B cell (primary cell): ENCODE data around the gene RNU11. TPM values are rescaled to one million over a fixed set of nuclear protein-coding genes. Genes with fewer than 3 reads are reported as not detected.

Experiments
- ATAC-seq: fragments of 200-7000 bp; cut with Tn5 transposase; one replicate; pipeline ENCODE4 v1.10.0; 2021; ENCODE audit warnings: low read depth, mild to moderate bottlenecking, moderate number of reproducible peaks, moderate library complexity
- CTCF ChIA-PET: fragments of 350-600 bp; sonication (Branson Sonifier 250); formaldehyde crosslinking; loops from one replicate; lab custom pipeline; 2021; ENCODE audit warnings: antibody characterized with exemption, inconsistent platforms; lab: Charles Lee
- POLR2A ChIA-PET: fragments of 350-600 bp; sonication (Branson Sonifier 250); formaldehyde crosslinking; loops from one replicate; lab custom pipeline; 2021; ENCODE audit warnings: antibody characterized with exemption; lab: Charles Lee
- DNase-seq: peaks from one replicate; pipeline ENCODE4 v3.0.0; 2013
- H2AFZ ChIP-seq: 2 replicates; pipeline ENCODE4 v1.6.1; 2012; ENCODE audit warnings: mild to moderate bottlenecking, low read depth, low read length; ENCODE audit not compliant: insufficient read depth, poor library complexity, severe bottlenecking
- H3K27ac ChIP-seq, 2 donors: 1 replicate in 1 of 2; 2 replicates in 1 of 2; pipeline ENCODE4 v1.5.1; 2012 to 2013; ENCODE audit warnings: low read length in 2 of 2, mild to moderate bottlenecking in 2 of 2, moderate library complexity in 1 of 2
- H3K27me3 ChIP-seq, 4 experiments: fragments of 200-600 bp in 1 of 4; sonication (generic) in 1 of 4; replicated peaks in 1 of 4; 1 replicate in 2 of 4; 2 replicates in 2 of 4; pipeline versions ENCODE4 v1.6.1 to v1.7.0; 2013 to 2016; ENCODE audit warnings: low read length in 3 of 4, mild to moderate bottlenecking in 2 of 4, mixed read lengths in 1 of 4, moderate library complexity in 1 of 4; ENCODE audit not compliant: insufficient read depth in 4 of 4, control insufficient read depth in 3 of 4; ENCODE audit errors: control extremely low read depth in 1 of 4
- H3K36me3 ChIP-seq, 2 experiments: replicated peaks in 1 of 2; 1 replicate in 1 of 2; 2 replicates in 1 of 2; pipeline versions ENCODE4 v1.6.1 to v1.7.1; 2013; ENCODE audit warnings: low read length in 1 of 2; ENCODE audit not compliant: insufficient read depth in 2 of 2, control insufficient read depth in 1 of 2; ENCODE audit errors: control extremely low read depth in 1 of 2, extremely low read depth in 1 of 2
- H3K4me1 ChIP-seq, 2 donors: fragments of 200-600 bp in 1 of 2; sonication (generic) in 1 of 2; 1 replicate in 1 of 2; 2 replicates in 1 of 2; pipeline versions ENCODE4 v1.5.1 to v1.6.1; 2013 to 2017; ENCODE audit warnings: low read length in 2 of 2; ENCODE audit not compliant: control insufficient read depth in 2 of 2, insufficient read depth in 2 of 2
- H3K4me2 ChIP-seq: replicated peaks from 2 replicates; pipeline ENCODE3; 2012; ENCODE audit warnings: mild to moderate bottlenecking, low read depth, low read length; ENCODE audit not compliant: poor library complexity, severe bottlenecking
- H3K4me3 ChIP-seq, 5 experiments: fragments of 200-600 bp in 1 of 5; sonication (generic) in 1 of 5; 1 replicate in 3 of 5; 2 replicates in 2 of 5; pipeline versions ENCODE4 v1.5.1 to v1.7.0; 2011 to 2016; ENCODE audit warnings: low read length in 4 of 5, mild to moderate bottlenecking in 4 of 5, low read depth in 2 of 5, control low read depth in 1 of 5, moderate library complexity in 1 of 5; ENCODE audit not compliant: insufficient read depth in 1 of 5; ENCODE audit errors: control extremely low read depth in 1 of 5, extremely low read depth in 1 of 5
- H3K79me2 ChIP-seq: fragments of 200-600 bp; sonication (generic); one replicate; pipeline ENCODE4 v1.6.0; 2016; ENCODE audit warnings: low read length; ENCODE audit not compliant: control insufficient read depth, insufficient read depth
- H3K9ac ChIP-seq: fragments of 200-600 bp; sonication (generic); 2 replicates; pipeline ENCODE4 v1.6.1; 2017; ENCODE audit warnings: mild to moderate bottlenecking, low read length, moderate library complexity
- H3K9me3 ChIP-seq, 3 donors: one replicate each; pipeline versions ENCODE4 v1.6.1 to v1.7.1; 2013; ENCODE audit warnings: low read length in 2 of 3; ENCODE audit not compliant: control insufficient read depth in 2 of 3, insufficient read depth in 1 of 3; ENCODE audit errors: control extremely low read depth in 1 of 3
- H4K20me1 ChIP-seq: 2 replicates; pipeline ENCODE4 v1.6.0; 2012; ENCODE audit warnings: mild to moderate bottlenecking, low read length; ENCODE audit not compliant: insufficient read depth, control insufficient read depth, poor library complexity, severe bottlenecking
- H3K27ac Mint-ChIP-seq: one replicate; pipeline ENCODE4 v1.8.0; 2021; ENCODE audit warnings: mixed read lengths
- H3K27me3 Mint-ChIP-seq: one replicate; pipeline ENCODE4 v1.8.0; 2021; ENCODE audit warnings: mixed read lengths
- H3K4me1 Mint-ChIP-seq: one replicate; pipeline ENCODE4 v1.8.0; 2021; ENCODE audit warnings: mixed read lengths
- H3K4me3 Mint-ChIP-seq: one replicate; pipeline ENCODE4 v1.8.0; 2021; ENCODE audit warnings: mixed read lengths
- H3K9me3 Mint-ChIP-seq: one replicate; pipeline ENCODE4 v1.8.0; 2022; ENCODE audit warnings: mixed read lengths; ENCODE audit not compliant: insufficient read depth
- CTCF ChIP-seq: fragments of 200-600 bp; IDR thresholded peaks from one replicate; pipeline ENCODE4 v1.8.0; 2022; ENCODE audit warnings: antibody characterized with exemption, mild to moderate bottlenecking
- EZH2 ChIP-seq: IDR thresholded peaks from 2 replicates; pipeline ENCODE4 v1.6.1; 2012; ENCODE audit warnings: borderline replicate concordance, low read depth, mild to moderate bottlenecking, moderate library complexity, low read length; ENCODE audit not compliant: insufficient read depth, poor library complexity, severe bottlenecking
- WGBS: methylation state at CpG from one replicate; pipeline ENCODE4 v1.1.5; 2013; ENCODE audit warnings: missing lambda C conversion rate; ENCODE audit not compliant: insufficient coverage; 5-methylcytosine and 5-hydroxymethylcytosine counted together
- intact Hi-C: fragments of 100-400 bp; cut with micrococcal nuclease; formaldehyde crosslinking; loops from one replicate; pipeline ENCODE4 v1.10.0; 2022
- polyA plus RNA-seq: library from polyadenylated mRNA; depleted of rRNA; stranded (reverse); fragments of >200 nt; gene quantifications from 2 replicates; pipeline ENCODE4 v1.2.3, GENCODE V29; 2012
- total RNA-seq, 2 donors: library from RNA; stranded (reverse); fragments of 120-200 nt in 1 of 2; gene quantifications; 1 replicate in 1 of 2; 2 replicates in 1 of 2; pipeline versions ENCODE4 v1.2.3 to v1.2.4, GENCODE V29; 2013 to 2022

The RNU11 gene
- total and polyA plus RNA-seq, 2 donors (not counting 1 experiment from before 2014, with no cell fraction given) = not detected

- Histone ChIP-seq H3K36me3 (no peaks in the 10 kb centered on the region), H3K9ac (no peak overlapping the region), H3K27ac (no peak overlapping the region), H2AFZ (no peak overlapping the region), H3K9me3 (no peaks in the 10 kb centered on the region), H4K20me1 (peaks cover 25% of the 10 kb centered on the region), H3K79me2 (peaks cover 91% of the 10 kb centered on the region), H3K27me3 (no peaks in the 10 kb centered on the region), H3K4me1 (no peaks in the 10 kb centered on the region), H3K4me2 (no peak overlapping the region), H3K4me3 (no peak overlapping the region)
- no peak for TF ChIP-seq CTCF
- TF ChIP-seq EZH2 = no peak
- ATAC-seq = no peak
- Mint-ChIP-seq H3K4me3 (no peak overlapping the region), H3K4me1 (peaks cover 6% of the 10 kb centered on the region), H3K27me3 (no peaks in the 10 kb centered on the region), H3K27ac (no peak overlapping the region), H3K9me3 (no peaks in the 10 kb centered on the region)
- ChIA-PET POLR2A (interaction anchor here (0.6 kb wide), 1 partner anchor 832 kb away, joined by 6 read pairs; no protein-coding TSS in a partner anchor), CTCF (interaction anchor here (0.7 kb wide), 1 partner anchor 60 kb away, joined by 3 read pairs; no protein-coding TSS in a partner anchor)
- intact Hi-C loops = no loop called here
- no peak for DNase-seq
These were observed 27.5 kb downstream of the RNU11 start for GRCh38 chr1:28675924-28676257.

- H3K4me3 Mint-ChIP-seq = no peak overlapping the region
- Histone ChIP-seq H3K79me2 (peaks cover 66% of the 10 kb centered on the region), H3K9ac (no peak overlapping the region), H3K27me3 (no peaks in the 10 kb centered on the region), H3K4me3 (no peak overlapping the region), H3K36me3 (peaks cover 8 to 25% of the 10 kb centered on the region in 2 experiments), H3K4me2 (no peak overlapping the region), H3K4me1 (no peaks in the 10 kb centered on the region), H2AFZ (no peak overlapping the region), H4K20me1 (peaks cover 25% of the 10 kb centered on the region), H3K9me3 (no peaks in the 10 kb centered on the region), H3K27ac (no peak overlapping the region)
- TF ChIP-seq CTCF (no peak), EZH2 (no peak)
- DNase-seq (no peak), ATAC-seq (no peak)
- WGBS = no CpG with 5 or more reads among the region's 4 CpGs
- H3K27me3 Mint-ChIP-seq = no peaks in the 10 kb centered on the region
- H3K27ac Mint-ChIP-seq = no peak overlapping the region
- H3K4me1 Mint-ChIP-seq = peaks cover 3% of the 10 kb centered on the region
- CTCF ChIA-PET = no interaction called here
- H3K9me3 Mint-ChIP-seq = no peaks in the 10 kb centered on the region
- POLR2A ChIA-PET = no interaction called here
- intact Hi-C loops = no loop called here
These were observed 31.8 kb downstream of the RNU11 start for GRCh38 chr1:28680151-28680550.
